Bronchial epithelial cell (primary cell): ENCODE data around the gene YIF1B. TPM values are rescaled to one million over a fixed set of nuclear protein-coding genes. Genes with fewer than 3 reads are reported as not detected.

Experiments used
- DNase-seq: peaks from one replicate; pipeline ENCODE4 v3.0.0-alpha.2; 2010; ENCODE audit warnings: low read depth
- FAIRE-seq: peaks from 2 replicates; lab custom pipeline; 2011; peaks lifted over from hg19 to GRCh38; lab: Jason Lieb, UNC
- H3K27me3 ChIP-seq: 2 replicates; pipeline ENCODE4 v1.5.1; 2011; ENCODE audit warnings: low read length; ENCODE audit not compliant: control insufficient read depth, insufficient read depth
- H3K36me3 ChIP-seq: 2 replicates; pipeline ENCODE4 v1.5.1; 2011; ENCODE audit warnings: low read length; ENCODE audit not compliant: control insufficient read depth, insufficient read depth
- H3K4me3 ChIP-seq: 2 replicates; pipeline ENCODE4 v1.5.1; 2011; ENCODE audit warnings: mild to moderate bottlenecking, low read depth, low read length, control low read depth
- total RNA-seq: library from RNA; depleted of rRNA; stranded (reverse); fragments of >200 nt; gene quantifications from 2 replicates; pipeline ENCODE4 v1.2.1, GENCODE V29; 2014
- TF ChIP-seq, protein P1 (sequence below): IDR thresholded peaks from 2 replicates; pipeline ENCODE4 v1.5.1; 2011; ENCODE audit warnings: mild to moderate bottlenecking, moderate library complexity, low read length, control low read depth, inconsistent platforms; ENCODE audit not compliant: insufficient read depth, severe bottlenecking

YIF1B gene
- total RNA-seq, 1 donor from 2014 or later: 30.0 TPM

DNA sequence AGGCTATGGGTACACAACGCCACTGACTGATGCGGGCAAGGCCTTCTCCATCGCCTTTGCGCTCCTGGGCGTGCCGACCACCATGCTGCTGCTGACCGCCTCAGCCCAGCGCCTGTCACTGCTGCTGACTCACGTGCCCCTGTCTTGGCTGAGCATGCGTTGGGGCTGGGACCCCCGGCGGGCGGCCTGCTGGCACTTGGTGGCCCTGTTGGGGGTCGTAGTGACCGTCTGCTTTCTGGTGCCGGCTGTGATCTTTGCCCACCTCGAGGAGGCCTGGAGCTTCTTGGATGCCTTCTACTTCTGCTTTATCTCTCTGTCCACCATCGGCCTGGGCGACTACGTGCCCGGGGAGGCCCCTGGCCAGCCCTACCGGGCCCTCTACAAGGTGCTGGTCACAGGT lies 10.8 kb upstream of the YIF1B start:
- no peaks in the 10 kb centered on the region for H3K27me3 ChIP-seq
- peaks cover 32% of the 10 kb centered on the region for H3K36me3 ChIP-seq
- no peak for FAIRE-seq
- H3K4me3 ChIP-seq: no peak overlapping the region
- TF ChIP-seq, protein P1, sequence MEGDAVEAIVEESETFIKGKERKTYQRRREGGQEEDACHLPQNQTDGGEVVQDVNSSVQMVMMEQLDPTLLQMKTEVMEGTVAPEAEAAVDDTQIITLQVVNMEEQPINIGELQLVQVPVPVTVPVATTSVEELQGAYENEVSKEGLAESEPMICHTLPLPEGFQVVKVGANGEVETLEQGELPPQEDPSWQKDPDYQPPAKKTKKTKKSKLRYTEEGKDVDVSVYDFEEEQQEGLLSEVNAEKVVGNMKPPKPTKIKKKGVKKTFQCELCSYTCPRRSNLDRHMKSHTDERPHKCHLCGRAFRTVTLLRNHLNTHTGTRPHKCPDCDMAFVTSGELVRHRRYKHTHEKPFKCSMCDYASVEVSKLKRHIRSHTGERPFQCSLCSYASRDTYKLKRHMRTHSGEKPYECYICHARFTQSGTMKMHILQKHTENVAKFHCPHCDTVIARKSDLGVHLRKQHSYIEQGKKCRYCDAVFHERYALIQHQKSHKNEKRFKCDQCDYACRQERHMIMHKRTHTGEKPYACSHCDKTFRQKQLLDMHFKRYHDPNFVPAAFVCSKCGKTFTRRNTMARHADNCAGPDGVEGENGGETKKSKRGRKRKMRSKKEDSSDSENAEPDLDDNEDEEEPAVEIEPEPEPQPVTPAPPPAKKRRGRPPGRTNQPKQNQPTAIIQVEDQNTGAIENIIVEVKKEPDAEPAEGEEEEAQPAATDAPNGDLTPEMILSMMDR: no peak
- no peak for DNase-seq

DNA sequence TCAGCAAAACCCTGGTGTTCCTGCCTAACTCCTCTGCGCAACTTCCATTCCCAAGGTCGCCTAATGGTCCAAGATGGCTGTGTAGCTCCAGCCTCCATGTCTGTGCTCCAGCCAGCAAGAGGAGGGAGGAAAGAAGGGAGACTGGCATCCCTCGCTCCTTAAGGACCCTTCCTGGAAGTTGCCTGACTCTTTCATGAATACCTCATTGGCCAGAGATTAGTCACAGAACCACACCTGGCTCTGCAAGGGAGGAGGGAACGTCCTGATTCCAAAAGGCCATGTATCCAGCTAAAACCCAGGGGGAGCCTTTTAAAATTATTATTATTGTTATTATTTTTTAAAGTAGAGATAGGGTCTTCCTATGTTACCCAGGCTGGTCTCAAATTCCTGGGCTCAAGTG lies 8.7 kb upstream of the YIF1B start:
- FAIRE-seq: no peak
- Histone ChIP-seq H3K36me3 (peaks cover 31% of the 10 kb centered on the region), H3K27me3 (no peaks in the 10 kb centered on the region), H3K4me3 (no peak overlapping the region)
- TF ChIP-seq, protein P1: no peak
- peak; percentile 70 for DNase-seq

DNA sequence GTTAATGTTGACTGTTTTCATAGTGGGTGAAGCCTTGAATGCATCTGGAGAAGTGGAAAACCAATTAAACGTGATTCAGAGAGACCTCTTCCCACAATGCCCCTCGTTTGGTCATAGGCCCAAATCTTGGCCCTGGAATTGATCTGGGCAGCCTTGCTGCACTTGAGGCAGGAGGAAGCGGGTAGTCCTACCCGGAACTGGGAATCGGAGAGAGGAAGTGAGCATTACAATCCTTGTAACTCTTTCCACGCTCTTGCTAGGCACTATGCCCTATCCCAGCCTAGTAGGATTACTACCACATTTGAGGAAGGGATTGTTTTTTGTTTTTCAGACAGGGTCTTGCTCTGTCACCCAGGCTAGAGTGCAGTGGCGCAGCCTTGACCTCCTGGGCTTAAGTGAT lies 7.5 kb upstream of the YIF1B start:
- Histone ChIP-seq H3K36me3 (peaks cover 28% of the 10 kb centered on the region), H3K4me3 (no peak overlapping the region), H3K27me3 (no peaks in the 10 kb centered on the region)
- FAIRE-seq: peak; percentile 52
- TF ChIP-seq, protein P1: no peak
- DNase-seq: no peak

DNA sequence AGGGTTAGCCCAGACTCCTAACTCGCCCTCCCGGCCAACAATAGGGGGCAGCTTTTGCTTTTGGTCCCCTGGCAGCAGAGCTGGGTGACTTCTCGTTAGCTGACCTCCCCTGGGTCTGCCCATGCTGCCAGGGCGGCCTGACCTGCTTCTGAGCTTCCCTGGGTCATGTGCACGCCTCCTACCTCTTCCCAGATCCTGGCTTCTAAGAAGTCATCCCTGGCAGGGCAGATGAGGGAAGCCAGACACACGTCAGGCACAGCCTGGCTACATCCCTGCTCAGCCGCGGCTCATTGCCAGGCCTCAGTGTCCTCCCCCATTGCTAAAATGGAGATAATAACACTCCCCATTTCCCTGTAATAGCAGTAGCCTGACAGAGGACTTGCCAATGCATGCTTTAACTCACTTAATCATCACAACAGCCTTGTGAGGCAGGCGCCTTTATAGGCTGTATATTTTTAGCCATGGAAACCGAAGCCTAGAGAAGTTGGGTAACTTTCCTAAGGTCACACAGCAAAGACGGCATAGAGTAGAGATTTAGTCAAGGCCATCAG lies 6.0 kb upstream of the YIF1B start:
- TF ChIP-seq, protein P1: peak; percentile 5
- Histone ChIP-seq H3K4me3 (peak overlapping the region; percentile 71), H3K27me3 (no peaks in the 10 kb centered on the region), H3K36me3 (peaks cover 13% of the 10 kb centered on the region)
- FAIRE-seq: peak; percentile 99
- peak; percentile 93 for DNase-seq

DNA sequence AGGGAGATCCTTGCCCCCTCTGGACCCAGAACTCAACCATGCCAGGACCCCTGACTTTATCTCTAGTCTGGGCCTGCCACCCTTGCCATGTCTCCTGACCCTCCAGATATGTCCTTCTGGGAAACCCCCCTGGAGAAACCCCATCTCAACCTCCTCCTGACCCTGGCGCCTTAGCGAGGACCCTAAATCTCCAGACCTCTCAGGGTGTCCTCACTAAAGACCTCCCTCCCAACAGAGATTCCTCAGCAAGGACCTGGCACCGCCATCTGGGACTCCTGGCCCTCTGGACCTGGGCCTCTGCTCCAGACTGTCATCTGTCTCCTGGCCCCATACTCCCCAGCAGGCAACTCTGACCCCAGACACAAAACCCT lies 5.2 kb upstream of the YIF1B start:
- TF ChIP-seq, protein P1: no peak
- H3K4me3 ChIP-seq: peak overlapping the region; percentile 71
- DNase-seq (no peak), FAIRE-seq (no peak)
- no peaks in the 10 kb centered on the region for H3K27me3 ChIP-seq
- peaks cover 10% of the 10 kb centered on the region for H3K36me3 ChIP-seq

DNA sequence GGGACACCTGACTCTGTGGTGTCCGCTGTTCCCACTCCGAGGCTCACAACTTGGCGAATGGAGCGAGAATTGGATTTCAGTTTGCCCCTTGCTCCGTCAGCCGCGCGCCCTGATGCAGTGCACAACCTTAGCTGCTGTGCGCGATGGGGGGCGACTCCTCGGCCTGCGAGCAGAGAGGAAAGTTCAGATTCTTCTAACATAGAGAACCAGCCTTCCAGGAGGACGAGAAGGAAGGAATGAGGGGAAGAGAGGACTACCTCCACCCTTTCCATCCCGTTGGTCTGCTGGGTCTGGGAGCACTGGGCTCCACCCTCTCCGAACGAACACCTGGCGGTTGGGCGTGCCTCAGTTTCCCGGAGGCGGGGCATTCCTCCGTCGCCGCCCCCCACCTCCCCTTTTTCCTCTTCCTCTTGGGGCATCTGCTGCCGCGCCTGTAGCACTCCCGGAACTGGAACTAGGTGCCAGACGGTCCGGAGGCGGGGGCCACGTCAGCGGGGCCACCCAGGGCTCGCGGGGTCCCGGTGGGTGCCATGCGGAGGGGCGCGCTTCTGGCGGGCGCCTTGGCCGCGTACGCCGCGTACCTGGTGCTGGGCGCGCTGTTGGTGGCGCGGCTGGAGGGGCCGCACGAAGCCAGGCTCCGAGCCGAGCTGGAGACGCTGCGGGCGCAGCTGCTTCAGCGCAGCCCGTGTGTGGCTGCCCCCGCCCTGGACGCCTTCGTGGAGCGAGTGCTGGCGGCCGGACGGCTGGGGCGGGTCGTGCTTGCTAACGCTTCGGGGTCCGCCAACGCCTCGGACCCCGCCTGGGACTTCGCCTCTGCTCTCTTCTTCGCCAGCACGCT lies 3.9 kb upstream of the YIF1B start, which contains the start of gene KCNK6:
KCNK6 (plus strand) TSS at position 425 of the 838 bp plus-strand sequence; CDS start at position 531, 106 bp downstream.
- Histone ChIP-seq H3K36me3 (peaks cover 4% of the 10 kb centered on the region), H3K27me3 (no peaks in the 10 kb centered on the region), H3K4me3 (peak within 1 kb of the TSS; percentile 71)
- FAIRE-seq: no peak
- peak; percentile 48 for DNase-seq
- TF ChIP-seq, protein P1: peak; percentile 8
